GDM1 (cell line): ENCODE data around the gene CCDC78.

ENCODE experiments used
- DNase-seq: peaks from one replicate; lab custom pipeline; 2025; lab: John Stamatoyannopoulos, UW

The CCDC78 gene

GRCh38 chr16:736936-737481, 10.8 kb upstream of the CCDC78 start:
- DNase-seq: no peak

GRCh38 chr16:735982-736453, 9.8 kb upstream of the CCDC78 start:
- DNase-seq: no peak

GRCh38 chr16:734981-735881, 9.0 kb upstream of the CCDC78 start:
- DNase-seq: no peak

- DNase-seq: no peak
Measured at GRCh38 chr16:734208-734980, 8.2 kb upstream of the CCDC78 start.

- DNase-seq: no peak
Measured at GRCh38 chr16:733382-734207, 7.4 kb upstream of the CCDC78 start.

- DNase-seq: no peak
Measured at GRCh38 chr16:732936-733335, 6.7 kb upstream of the CCDC78 start.

- DNase-seq: no peak
Measured at GRCh38 chr16:732332-732731, 6.1 kb upstream of the CCDC78 start.

GRCh38 chr16:730666-731509, 4.6 kb upstream of the CCDC78 start:
- DNase-seq: no peak

GRCh38 chr16:729768-730665, 3.8 kb upstream of the CCDC78 start:
- no peak for DNase-seq

GRCh38 chr16:728890-729744, 2.9 kb upstream of the CCDC78 start:
- DNase-seq: no peak

GRCh38 chr16:728131-728889, 2.1 kb upstream of the CCDC78 start:
- DNase-seq: no peak

- DNase-seq: no peak
Measured at GRCh38 chr16:727291-727977, 1.2 kb upstream of the CCDC78 start.

- no peak for DNase-seq
Measured at GRCh38 chr16:726188-726437, 130 bp downstream of the CCDC78 start.

GRCh38 chr16:725463-726187, 618 bp downstream of the CCDC78 start:
- no peak for DNase-seq

GRCh38 chr16:725041-725376, 1.2 kb downstream of the CCDC78 start:
- no peak for DNase-seq

- no peak for DNase-seq
Measured at GRCh38 chr16:724188-725040, 1.8 kb downstream of the CCDC78 start.
